NCI-H748 (cell line): ENCODE data around the gene RANBP17.

ENCODE experiments used
- DNase-seq: peaks from one replicate; lab custom pipeline; 2025; ENCODE audit not compliant: unreplicated experiment; lab: John Stamatoyannopoulos, UW

Gene RANBP17

GRCh38 chr5:171226864-171227263 lies 365.0 kb downstream of the RANBP17 start:
- DNase-seq, result no peak

GRCh38 chr5:171236651-171237050 lies 374.8 kb downstream of the RANBP17 start:
- DNase-seq, result no peak

GRCh38 chr5:171242521-171242920 lies 380.7 kb downstream of the RANBP17 start:
- no peak for DNase-seq

GRCh38 chr5:171246231-171246630 lies 384.4 kb downstream of the RANBP17 start:
- no peak for DNase-seq

GRCh38 chr5:171249460-171249859 lies 387.6 kb downstream of the RANBP17 start:
- no peak for DNase-seq

- no peak for DNase-seq
Observed at GRCh38 chr5:171250738-171251137, 388.9 kb downstream of the RANBP17 start.

- no peak for DNase-seq
Observed at GRCh38 chr5:171251519-171251918, 389.7 kb downstream of the RANBP17 start.

GRCh38 chr5:171252674-171253073 lies 390.9 kb downstream of the RANBP17 start:
- no peak for DNase-seq

GRCh38 chr5:171258737-171259415 lies 397.1 kb downstream of the RANBP17 start:
- DNase-seq, result no peak

GRCh38 chr5:171261361-171261760 lies 399.5 kb downstream of the RANBP17 start:
- DNase-seq, result no peak

- no peak for DNase-seq
Observed at GRCh38 chr5:171261904-171262303, 400.1 kb downstream of the RANBP17 start.

- no peak for DNase-seq
Observed at GRCh38 chr5:171263181-171263580, 401.4 kb downstream of the RANBP17 start.

GRCh38 chr5:171264843-171265242 lies 403.0 kb downstream of the RANBP17 start:
- no peak for DNase-seq

GRCh38 chr5:171268700-171269620 lies 407.1 kb downstream of the RANBP17 start:
- DNase-seq, result no peak

GRCh38 chr5:171269717-171270116 lies 407.9 kb downstream of the RANBP17 start:
- no peak for DNase-seq

GRCh38 chr5:171270136-171270535 lies 408.3 kb downstream of the RANBP17 start:
- DNase-seq, result no peak

- DNase-seq, result no peak
Observed at GRCh38 chr5:171271798-171272197, 410.0 kb downstream of the RANBP17 start.

GRCh38 chr5:171272996-171273970 lies 411.5 kb downstream of the RANBP17 start:
- peak; percentile 25 for DNase-seq

- peak; percentile 81 for DNase-seq
Observed at GRCh38 chr5:171275841-171276544, 414.2 kb downstream of the RANBP17 start.

- no peak for DNase-seq
Observed at GRCh38 chr5:171283753-171284152, 421.9 kb downstream of the RANBP17 start.
